ENCODE results near the gene METTL6. TPM values are rescaled to one million over a fixed set of nuclear protein-coding genes. Genes with fewer than 3 reads are reported as not detected.

The METTL6 gene
- total and polyA plus RNA-seq, 10 of the 15 experiments (the other 5 are each of a cell fraction or from before 2014, with no cell fraction given), result 13.8 to 29.6 (median 20.8) TPM

DNA sequence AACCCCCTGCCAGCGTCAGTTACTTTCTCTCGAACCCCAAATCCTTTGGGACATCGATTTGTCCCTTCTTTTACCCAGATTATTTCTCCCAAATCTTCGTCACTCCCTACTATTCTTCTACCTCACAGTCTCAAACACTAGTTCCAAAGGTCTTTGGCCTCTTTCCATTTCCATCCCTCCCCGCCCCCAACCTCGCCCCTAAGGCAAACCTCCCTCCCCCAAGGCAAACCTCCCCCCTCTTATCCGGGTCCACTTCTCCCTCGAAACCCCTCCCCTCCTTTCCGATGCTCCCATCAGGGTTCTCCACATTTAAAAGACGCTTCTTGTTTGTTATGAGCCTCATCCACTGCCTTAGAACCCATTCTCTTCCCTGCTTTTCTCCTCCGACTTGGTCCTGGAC is 637 bp upstream of the METTL6 start:
- TF ChIP-seq MEF2B (IDR thresholded peaks at IDR 0.05; ENCODE audit: partially characterized antibody, poor library complexity, severe bottlenecking), result no peak
- no peak for TF ChIP-seq DPF2 (IDR thresholded peaks at IDR 0.05)
- no peak for TF ChIP-seq RCOR1 (conservative IDR thresholded peaks at IDR 0.05; ENCODE audit: low read depth, low read length)
- TF ChIP-seq KAT2A (conservative IDR thresholded peaks at IDR 0.05; ENCODE audit: control insufficient read depth, low read depth, low read length), result no peak
- TF ChIP-seq MYC (IDR thresholded peaks at IDR 0.05; ENCODE audit: insufficient read depth, insufficient read length, insufficient replicate concordance, low read length, severe bottlenecking), result no peak
- no peak for TF ChIP-seq ZNF384 (IDR thresholded peaks at IDR 0.05; ENCODE audit: borderline replicate concordance, low read depth, low read length)
- TF ChIP-seq TARDBP (IDR thresholded peaks at IDR 0.05; ENCODE audit: borderline replicate concordance), result no peak
- TF ChIP-seq SMAD1 (IDR thresholded peaks at IDR 0.05; ENCODE audit: low read depth, partially characterized antibody), result no peak
- no peak for TF ChIP-seq JUNB (IDR thresholded peaks at IDR 0.05)
- no peak for TF ChIP-seq SUZ12 (IDR thresholded peaks at IDR 0.05; ENCODE audit: unreplicated experiment)
- TF ChIP-seq FOS (IDR thresholded peaks at IDR 0.05; ENCODE audit: borderline replicate concordance, extremely low read depth, insufficient read length), result no peak
- TF ChIP-seq, protein P1, sequence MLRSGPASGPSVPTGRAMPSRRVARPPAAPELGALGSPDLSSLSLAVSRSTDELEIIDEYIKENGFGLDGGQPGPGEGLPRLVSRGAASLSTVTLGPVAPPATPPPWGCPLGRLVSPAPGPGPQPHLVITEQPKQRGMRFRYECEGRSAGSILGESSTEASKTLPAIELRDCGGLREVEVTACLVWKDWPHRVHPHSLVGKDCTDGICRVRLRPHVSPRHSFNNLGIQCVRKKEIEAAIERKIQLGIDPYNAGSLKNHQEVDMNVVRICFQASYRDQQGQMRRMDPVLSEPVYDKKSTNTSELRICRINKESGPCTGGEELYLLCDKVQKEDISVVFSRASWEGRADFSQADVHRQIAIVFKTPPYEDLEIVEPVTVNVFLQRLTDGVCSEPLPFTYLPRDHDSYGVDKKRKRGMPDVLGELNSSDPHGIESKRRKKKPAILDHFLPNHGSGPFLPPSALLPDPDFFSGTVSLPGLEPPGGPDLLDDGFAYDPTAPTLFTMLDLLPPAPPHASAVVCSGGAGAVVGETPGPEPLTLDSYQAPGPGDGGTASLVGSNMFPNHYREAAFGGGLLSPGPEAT (IDR thresholded peaks at IDR 0.05; ENCODE audit: low read depth), result no peak
- TF ChIP-seq MEF2A (IDR thresholded peaks at IDR 0.05; ENCODE audit: insufficient read depth, low read depth, low read length), result no peak
- TF ChIP-seq TAF1 (IDR thresholded peaks at IDR 0.05; ENCODE audit: borderline replicate concordance, low read depth, low read length), result no peak
- TF ChIP-seq, protein P2, sequence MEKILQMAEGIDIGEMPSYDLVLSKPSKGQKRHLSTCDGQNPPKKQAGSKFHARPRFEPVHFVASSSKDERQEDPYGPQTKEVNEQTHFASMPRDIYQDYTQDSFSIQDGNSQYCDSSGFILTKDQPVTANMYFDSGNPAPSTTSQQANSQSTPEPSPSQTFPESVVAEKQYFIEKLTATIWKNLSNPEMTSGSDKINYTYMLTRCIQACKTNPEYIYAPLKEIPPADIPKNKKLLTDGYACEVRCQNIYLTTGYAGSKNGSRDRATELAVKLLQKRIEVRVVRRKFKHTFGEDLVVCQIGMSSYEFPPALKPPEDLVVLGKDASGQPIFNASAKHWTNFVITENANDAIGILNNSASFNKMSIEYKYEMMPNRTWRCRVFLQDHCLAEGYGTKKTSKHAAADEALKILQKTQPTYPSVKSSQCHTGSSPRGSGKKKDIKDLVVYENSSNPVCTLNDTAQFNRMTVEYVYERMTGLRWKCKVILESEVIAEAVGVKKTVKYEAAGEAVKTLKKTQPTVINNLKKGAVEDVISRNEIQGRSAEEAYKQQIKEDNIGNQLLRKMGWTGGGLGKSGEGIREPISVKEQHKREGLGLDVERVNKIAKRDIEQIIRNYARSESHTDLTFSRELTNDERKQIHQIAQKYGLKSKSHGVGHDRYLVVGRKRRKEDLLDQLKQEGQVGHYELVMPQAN (conservative IDR thresholded peaks at IDR 0.05), result no peak
- no peak for TF ChIP-seq GATAD2B (conservative IDR thresholded peaks at IDR 0.05; ENCODE audit: low read depth)
- TF ChIP-seq BRCA1 (IDR thresholded peaks at IDR 0.05; ENCODE audit: low read depth, low read length), result no peak
- Histone ChIP-seq H3K27me3 (replicated peaks in 1 of 2; ENCODE audit: control insufficient read depth in 2 of 2, insufficient read depth in 2 of 2, low read length in 1 of 2) (no peaks in the 10 kb centered on the region), H3K79me2 (ENCODE audit: control insufficient read depth, insufficient read depth, low read length) (peaks cover 41% of the 10 kb centered on the region), H3K9me3 (replicated peaks; ENCODE audit: control insufficient read depth, insufficient read depth, low read length) (no peaks in the 10 kb centered on the region), H3K27ac (ENCODE audit: control insufficient read depth, insufficient read depth) (peak overlapping the region; percentile 81), H2AFZ (ENCODE audit: control insufficient read depth, low read depth, low read length) (no peak overlapping the region), H3K9ac (ENCODE audit: control insufficient read depth, insufficient read depth, low read length) (peak overlapping the region; percentile 71), H3K4me2 (ENCODE audit: control insufficient read depth, insufficient read depth) (peak overlapping the region; percentile 82), H3K4me1 (ENCODE audit: control insufficient read depth, insufficient read depth, low read length) (no peaks in the 10 kb centered on the region; the same call in 1 of the 2 replicates), H4K20me1 (ENCODE audit: control insufficient read depth, insufficient read depth) (no peaks in the 10 kb centered on the region), H3K36me3 (ENCODE audit: control insufficient read depth in 2 of 2, insufficient read depth in 2 of 2, low read length in 1 of 2) (peaks cover 0 to 4% of the 10 kb centered on the region in 2 experiments; a peak in 2 of 4 replicates), H3K4me3 (peak overlapping the region; percentile 95)
- CTCF ChIA-PET, result interaction anchor here (1.3 kb wide), 1 partner anchor 383 kb away, joined by 3 read pairs; no protein-coding TSS in a partner anchor
- FAIRE-seq (no peak), ATAC-seq (no peak; the same call in 2 of the 3 replicates), DNase-seq (ENCODE audit: low read depth, low spot score) (no peak)
- no TSS peak for BruUV-seq (replicated peaks)
- RAD21 ChIA-PET (ENCODE audit: unreplicated experiment), result no interaction called here
- POLR2A ChIA-PET, result no interaction called here
- intact Hi-C loops (cut with micrococcal nuclease; ENCODE audit: unreplicated experiment), result loop anchor here (2.0 kb wide), 1 partner anchor 129 kb away; no protein-coding TSS in a partner anchor
- SMC1A ChIA-PET (ENCODE audit: uncharacterized antibody, unreplicated experiment), result no interaction called here
- in situ Hi-C loops (cut with MboI), result no loop called here
- 0% methylated on average over 9 of the region's 11 CpGs for WGBS (ENCODE audit: insufficient coverage, insufficient replicate concordance, low lambda C conversion rate, missing lambda C conversion rate)
